Thyroid gland (tissue), 4 donors: ENCODE data around the gene DNMT1.

Experiments
- CTCF ChIP-seq, 6 experiments: fragments of 200-600 bp in 3 of 6; fragments of 450-650 bp in 3 of 6; sonication (generic) in 3 of 6; IDR thresholded peaks; one replicate each; pipeline ENCODE4 v1.5.1; 2016 to 2019; ENCODE audit warnings: antibody characterized with exemption in 6 of 6, mild to moderate bottlenecking in 2 of 6, inconsistent platforms in 1 of 6, moderate library complexity in 1 of 6
- POLR2A ChIP-seq, 2 donors: fragments of 450-650 bp; IDR thresholded peaks; one replicate each; pipeline ENCODE4 v1.6.1; 2017; ENCODE audit warnings: antibody characterized with exemption in 2 of 2, mild to moderate bottlenecking in 2 of 2, moderate library complexity in 1 of 2

- TF ChIP-seq POLR2A (IDR thresholded peaks at IDR 0.05) = no peak
- no peak for TF ChIP-seq CTCF (IDR thresholded peaks at IDR 0.05)
Measured at GRCh38 chr19:10088949-10089554, 105.7 kb downstream of the DNMT1 start.
